ENCODE results near the gene USH1G. TPM values are rescaled to one million over a fixed set of nuclear protein-coding genes. Genes with fewer than 3 reads are reported as not detected.

Gene USH1G
- total RNA-seq, 1 donor from 2014 or later: 1.1 TPM

DNA sequence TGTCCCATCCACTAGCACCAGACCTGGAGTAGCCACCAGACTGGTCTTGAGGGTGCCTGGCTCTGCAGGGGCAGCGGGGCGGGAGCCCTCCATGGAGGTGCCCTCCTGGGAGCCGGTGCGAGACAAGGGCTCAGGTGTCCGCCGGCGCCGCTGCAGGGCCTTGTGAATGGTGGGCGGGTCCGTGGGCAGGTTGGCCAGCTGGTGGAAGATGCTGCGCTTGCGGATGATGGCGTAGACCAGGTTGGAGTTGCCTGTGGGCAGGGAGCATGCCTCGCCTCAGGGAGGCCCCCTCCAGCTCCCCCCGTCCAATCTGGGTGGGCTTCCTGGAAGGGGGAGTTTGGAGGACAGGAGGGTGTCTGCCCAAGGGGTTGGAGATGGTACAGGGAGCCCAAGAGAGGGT, 31.1 kb upstream of the USH1G start:
- no peak for DNase-seq

DNA sequence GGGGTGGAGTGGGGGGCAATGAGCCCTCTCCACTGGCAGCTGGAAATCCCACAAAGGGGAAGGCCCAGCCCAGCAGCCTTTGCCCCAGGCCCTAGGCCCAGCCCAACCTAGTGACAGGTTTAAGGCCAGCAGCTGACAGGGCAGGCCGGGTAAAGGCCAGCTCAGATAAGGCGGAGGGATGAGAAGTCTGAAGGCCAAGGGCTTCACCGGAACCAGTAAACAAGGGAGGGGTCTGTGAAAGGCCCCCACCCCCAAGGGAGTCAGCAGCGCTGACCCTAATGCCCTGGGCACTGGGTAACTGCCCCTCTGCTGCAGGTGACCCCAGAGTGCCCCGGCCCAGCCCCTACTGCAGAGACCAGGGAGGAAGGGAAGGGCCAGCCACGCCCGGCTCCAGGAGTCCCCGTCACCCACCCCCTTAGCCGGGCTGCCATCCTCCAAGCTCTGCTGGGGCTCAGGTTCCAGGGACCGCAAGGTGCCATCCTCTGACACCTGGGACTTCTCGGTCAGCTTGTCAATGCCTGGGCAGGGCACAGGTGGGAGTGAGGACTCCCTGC, 30.2 kb upstream of the USH1G start:
- DNase-seq: no peak

DNA sequence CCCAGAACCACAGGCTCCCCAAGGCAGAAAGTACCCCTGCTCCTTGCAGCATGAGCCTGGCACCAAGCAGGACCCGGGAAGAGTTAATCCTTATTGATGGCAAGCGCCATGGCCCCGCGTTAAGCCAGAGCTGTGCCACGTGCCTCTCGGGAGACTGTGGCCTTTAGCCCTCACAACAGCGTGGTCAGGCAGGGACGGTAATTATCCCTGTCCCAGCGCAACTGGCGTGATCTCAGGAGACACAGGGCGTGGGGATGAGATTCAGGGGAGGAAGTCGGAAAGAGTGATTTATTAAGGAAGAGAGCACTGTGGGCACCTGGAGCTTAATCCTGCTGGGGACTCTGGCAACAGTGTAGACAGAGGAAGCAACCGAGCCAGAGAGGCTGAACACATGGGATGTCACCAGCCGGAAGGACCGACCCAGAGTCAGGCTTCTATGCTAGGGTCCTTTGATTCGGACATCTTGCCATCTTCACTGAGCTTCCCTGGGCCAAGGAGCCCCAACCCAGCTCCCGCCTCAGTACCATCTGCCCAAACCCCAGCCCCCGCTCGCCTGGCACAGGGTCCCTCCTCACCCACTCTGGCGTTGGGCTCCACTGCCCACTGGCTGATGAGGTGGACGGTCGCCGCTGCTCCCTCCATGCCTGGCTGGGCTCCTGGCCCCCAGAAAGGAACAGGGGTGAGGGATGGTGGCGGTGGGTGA, 29.5 kb upstream of the USH1G start:
- DNase-seq: no peak

DNA sequence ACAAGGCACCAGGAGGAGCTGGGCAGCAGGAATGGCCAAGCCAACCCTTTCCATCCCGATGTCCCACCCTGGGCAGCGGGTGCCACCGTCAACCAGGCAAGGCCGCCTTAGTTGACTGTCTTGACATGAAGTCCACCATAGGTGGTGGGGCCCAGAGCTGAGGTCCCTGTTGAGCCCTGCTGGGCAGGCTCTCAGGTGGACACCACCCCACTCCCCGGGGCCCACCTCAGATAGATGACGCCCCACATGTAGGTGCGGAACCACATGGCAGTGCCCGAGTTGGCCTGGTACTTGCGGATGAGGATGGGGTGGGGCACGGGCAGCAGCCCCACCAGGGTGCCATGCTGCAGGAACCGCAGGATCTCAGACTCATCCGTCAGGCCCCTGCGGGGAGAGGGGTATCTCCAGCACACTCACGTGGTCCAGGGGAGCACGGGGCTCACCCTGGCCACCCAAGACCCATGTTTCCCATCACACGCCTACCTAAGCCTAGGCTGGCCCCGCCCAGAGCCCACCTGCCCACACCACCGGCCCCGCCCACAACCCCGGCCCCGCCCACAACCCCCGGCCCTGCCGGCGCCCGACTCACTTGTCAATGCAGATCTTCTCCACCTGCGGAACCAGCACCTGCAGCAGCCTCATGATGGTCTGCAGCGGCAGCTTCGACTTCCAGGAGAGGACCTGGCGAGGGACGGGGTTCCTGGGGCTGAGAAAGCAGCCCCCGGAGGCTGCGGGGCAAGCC, 28.8 kb upstream of the USH1G start:
- DNase-seq: no peak

DNA sequence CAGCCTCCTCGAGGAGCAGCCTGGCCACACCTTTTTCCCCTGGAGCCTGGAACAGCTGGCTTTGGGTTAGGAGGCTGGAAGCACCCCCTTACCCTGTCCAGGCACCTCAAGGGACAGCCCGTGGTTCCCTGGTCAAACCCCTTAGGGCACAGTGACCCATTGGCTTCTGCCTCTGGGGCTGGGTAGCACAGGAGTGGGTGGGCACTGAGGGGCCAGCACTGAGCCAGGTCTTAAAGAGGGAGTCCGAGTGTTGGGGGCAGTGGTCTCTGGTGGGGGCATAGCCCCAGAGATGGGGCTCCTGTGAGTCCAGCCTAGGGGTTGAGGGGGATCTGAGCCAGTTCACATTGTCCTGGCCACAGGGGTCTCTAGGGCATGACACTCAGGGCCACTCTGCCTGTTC, 28.0 kb upstream of the USH1G start:
- no peak for DNase-seq

DNA sequence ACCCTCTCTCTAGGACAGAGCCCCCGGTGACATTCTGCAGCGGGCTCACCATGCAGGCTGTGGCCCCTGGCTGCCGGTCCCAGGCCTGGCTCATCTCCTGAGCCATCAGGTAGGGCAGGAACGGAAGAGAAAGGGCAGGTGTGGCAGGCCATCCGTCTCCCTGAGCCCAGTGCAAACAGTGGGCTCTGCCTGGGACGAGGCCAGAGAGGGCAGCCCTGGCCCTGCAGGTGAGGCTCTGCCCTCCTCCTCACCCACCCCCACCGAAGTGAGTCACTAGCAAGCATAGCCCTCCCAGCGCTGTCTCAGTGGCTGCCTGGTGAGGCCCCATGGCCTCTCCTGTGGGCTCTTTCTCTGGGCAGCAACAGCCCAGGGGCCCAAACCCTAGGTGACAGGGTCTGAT, 27.2 kb upstream of the USH1G start:
- DNase-seq: no peak

DNA sequence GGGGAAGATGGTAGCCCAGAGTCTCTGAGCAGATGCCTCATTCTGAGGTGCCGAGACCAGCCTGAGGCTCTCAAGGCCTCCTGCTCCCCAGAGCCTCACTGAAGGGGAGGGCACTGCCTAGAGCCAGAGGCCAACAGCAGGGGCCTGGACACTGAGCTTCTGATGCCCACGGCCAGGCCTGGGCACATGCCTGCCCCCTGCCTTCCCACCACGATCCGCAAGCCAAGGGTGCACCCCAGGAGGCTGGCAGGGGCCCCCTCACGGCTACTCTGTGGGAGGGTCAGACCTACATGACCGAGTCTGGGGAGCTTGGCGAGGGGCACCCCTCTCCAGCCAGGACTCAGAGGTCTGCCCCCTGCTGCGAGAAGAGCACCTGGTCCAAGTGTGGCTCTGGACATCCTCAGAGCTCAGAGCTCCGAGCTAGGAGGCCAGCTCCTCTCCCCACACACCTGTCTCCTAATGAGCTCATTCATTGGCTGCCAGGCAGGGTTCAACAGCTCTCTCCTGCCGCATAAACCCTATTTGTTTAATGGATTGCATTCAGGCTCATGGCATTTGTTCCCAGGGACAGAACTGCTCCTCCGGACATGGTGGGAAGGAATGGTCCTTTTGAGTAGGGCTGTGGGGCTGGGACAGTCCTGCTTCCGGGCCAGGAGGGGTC, 26.5 kb upstream of the USH1G start:
- no peak for DNase-seq

DNA sequence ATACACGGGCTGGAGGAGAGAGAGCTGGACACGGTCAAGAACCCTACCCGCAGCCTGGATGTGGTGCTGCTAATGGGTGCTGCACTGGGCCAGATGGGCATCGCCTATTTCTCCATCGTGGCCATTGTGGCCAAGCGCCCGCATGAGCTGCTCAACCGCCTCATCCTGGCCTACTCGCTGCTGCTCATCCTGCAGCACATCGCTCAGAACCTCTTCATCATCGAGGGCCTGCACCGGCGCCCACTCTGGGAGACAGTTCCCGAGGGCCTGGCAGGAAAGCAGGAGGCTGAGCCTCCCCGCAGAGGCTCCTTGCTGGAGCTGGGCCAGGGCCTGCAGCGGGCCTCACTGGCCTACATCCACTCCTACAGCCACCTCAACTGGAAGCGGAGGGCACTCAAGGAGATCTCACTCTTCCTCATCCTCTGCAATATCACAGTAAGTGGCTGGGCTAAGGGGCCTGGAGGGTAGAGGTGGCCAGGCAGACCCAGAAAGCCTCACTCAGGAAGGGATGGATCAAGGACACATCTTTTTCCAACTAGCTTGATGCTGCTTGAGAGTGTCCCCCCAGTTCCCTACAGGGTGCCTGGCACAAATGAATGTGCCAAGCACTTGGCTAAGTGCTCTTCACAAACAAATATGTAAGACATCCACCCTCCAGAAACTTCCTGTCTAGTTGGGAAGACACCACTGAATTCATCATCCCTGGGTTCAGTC, 24.1 kb upstream of the USH1G start:
- DNase-seq: no peak

DNA sequence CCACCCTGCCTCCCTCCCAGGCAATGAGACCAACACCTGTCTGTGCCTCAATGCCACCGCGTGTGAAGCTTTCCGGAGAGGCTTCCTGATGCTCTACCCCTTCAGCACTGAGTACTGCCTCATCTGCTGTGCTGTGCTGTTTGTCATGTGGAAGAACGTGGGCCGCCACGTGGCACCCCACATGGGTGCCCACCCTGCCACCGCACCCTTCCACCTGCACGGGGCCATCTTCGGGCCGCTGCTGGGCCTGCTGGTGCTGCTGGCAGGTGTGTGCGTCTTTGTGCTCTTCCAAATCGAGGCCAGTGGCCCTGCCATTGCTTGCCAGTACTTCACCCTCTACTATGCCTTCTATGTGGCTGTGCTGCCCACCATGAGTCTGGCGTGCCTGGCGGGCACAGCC, 23.6 kb upstream of the USH1G start:
- DNase-seq: no peak

DNA sequence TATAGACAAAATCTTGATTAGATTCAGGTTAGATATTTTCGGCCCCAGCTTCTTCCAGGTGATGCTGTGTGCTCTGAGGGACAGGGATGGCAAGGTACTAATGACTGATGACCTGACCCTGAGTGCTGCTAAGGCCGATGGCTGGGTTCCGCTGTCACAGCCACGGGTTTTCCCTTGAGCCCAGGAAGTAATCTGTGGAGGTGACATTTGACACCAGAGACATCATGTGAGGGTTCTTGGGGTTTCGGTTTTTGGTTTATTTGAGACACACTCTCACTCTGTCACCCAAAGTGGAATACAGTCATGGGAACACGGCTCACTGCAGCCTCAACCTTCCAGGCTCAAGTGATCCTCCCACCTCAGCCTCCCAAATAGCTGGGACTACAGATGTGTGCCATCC, 22.5 kb upstream of the USH1G start:
- no peak for DNase-seq

DNA sequence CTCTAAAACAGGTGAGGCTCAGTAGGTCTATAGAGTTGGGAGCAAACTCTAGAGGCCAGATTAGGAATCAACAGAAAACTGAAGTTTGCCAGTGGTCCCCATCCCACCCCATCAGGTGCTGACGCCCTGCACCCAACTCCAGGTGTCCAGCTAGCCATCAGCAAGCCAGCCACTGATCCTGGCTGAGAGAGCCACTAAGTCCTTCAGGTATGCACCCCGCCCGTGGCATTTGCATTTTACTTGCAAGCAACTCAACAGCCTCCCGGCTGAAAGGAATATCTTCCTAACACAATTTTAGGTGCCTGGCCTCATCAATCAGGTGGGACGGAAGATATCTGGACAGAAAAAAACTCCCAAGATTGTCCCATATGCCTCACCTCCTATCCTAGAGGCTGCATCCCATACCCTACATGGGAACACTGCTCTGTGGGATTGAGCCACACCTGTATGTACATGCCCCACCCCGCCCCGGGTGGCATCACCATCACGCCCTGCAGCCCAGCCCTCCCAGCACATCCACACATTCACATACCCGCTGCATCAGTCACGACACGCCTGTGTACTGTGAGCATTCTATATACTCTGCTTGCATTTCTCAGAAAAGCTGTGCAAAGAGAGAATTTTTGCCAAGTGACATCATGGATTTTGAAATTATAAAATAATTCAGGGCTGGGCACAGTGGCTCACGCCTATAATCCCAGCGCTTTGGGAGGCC, 20.9 kb upstream of the USH1G start:
- no peak for DNase-seq

DNA sequence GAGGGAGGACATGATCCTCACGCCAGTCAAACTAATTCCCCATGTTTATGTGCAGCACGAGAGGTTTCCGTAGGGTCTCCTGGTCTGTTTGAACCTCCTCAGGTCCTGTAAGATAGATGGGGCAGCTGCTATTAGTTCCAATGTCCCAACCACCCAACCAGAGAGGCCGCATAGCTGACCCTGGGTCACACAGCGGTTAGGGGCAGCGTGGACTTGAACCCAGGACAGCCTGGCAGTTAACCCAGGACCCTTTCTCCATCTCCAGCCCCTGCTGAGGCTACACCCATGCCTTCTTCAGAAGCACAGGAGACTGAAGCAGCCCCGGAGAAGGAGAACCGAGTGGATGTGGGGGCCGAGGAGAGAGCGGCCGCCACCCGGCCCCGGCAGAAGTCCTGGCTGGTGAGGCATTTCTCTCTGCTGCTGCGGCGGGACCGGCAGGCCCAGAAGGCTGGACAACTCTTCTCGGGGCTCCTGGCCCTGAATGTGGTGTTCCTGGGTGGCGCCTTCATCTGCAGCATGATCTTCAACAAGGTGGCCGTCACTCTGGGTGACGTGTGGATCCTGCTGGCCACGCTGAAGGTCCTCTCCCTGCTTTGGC, 18.2 kb upstream of the USH1G start:
- no peak for DNase-seq

DNA sequence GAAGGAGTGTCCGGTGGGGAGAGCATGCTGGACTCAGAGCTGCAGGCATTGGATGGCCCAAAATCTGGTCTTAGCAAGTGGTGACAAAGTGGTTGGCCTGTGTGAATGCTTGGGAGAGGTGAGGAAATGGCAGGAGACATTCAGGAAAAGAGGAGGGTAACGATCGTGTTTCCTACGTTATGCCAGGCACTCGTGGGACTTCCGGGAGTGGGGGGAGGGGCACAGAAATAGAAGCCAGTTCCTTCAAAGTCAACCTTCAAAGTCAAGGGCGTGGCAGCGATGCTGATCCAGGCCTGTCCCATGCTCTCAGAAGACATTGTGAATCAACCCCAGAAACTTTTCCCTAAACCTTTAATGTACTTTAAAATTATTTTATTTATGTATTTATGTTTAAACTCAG, 16.5 kb upstream of the USH1G start:
- DNase-seq: no peak

DNA sequence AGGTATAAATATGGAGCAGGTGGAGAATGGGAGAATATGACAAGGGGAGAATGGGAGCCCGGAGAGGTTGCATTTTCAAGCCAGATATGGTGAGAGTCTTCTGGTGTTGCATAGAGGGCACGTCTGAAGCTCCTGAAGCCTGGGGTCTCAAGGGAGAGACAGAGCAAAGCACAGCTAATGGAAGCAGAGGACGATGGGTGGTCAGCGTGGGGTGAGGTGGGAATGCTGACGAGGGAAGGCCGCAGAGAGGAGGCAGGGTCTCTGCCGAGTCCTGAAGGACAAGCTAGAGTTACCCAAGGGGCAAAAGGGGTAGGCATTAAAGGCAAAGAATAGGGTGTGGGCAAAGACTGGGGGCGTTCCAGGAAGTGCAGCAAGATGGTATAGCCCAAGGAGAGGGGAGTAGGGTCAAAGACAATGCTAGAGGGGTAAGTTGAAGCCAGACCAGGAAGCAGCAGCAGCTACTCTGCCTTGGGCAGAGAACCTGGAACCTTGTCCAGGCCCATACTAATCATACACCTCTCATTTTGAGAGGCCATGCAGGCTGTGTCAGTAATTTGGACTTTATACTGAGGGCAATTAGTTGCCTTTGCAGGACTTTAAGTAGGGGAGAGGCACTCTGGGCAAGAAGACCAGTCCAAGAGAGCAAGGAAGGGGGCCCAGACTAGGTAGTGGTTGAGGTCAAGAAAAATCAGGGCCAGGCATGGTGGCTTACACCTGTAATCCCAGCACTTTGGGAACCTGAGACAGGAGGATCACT, 15.3 kb upstream of the USH1G start:
- DNase-seq: no peak

DNA sequence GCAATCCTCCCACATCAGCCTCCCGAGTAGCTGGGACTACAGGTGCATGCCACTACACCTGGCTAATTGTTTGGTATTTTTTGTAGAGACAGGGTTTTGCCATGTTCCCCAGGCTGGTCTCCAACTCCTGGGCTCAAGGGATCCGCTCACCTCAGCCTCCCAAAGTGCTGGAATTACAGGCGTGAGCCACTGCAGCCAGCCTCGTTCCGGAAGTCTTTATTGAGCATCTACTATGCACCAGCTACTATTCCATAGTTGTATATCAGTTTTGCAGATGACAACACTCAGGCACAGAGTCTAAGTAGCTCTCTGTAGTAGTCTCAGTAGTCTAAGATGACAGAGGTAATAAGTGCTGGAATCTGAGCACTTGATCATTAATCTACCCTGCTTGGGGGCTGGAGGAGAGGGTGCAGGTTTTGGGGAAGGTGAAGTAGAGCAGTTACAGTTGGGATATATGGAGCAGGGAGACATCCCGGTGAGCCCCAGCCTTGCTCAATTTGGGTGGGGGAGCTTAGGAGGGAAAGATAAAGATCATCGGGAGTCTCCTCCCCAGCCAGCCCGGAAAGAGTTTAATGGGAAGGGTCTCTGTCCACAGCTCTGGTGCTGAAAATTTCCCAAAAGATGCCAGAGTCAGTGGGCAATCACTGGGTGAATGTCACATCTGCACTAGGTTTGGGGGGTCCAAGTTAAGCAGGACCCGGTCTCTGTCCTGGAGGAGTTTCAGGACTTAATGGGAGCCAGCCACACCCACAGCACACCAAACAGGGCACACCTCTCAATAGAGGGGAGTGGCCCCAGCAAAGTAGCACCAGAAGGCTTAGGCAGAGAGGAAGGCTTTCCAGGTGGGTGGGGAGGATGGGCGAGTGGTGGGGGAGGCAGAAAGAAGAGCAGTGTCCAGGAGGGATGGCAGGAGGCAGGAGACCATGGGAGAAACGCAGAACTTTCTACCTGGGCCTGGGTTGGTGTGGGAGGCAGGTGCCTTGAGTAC, 14.3 kb upstream of the USH1G start:
- DNase-seq: no peak

DNA sequence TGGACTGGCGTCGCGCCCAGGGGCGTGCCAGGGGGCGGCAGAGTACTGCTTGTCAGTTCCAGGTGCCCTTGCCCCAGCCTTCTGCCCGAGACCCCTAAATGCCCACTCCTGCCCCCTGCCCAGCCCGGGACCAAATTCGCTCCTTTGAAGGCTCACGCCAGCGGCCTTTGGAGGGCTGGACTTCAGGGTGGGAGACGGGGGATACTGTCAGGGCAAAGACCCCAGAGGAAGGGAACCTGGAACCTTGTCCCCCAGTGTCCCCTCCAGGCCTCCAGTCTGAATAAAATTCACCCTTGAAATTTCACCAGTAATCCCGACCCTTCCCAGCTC, 13.4 kb upstream of the USH1G start:
- no peak for DNase-seq

DNA sequence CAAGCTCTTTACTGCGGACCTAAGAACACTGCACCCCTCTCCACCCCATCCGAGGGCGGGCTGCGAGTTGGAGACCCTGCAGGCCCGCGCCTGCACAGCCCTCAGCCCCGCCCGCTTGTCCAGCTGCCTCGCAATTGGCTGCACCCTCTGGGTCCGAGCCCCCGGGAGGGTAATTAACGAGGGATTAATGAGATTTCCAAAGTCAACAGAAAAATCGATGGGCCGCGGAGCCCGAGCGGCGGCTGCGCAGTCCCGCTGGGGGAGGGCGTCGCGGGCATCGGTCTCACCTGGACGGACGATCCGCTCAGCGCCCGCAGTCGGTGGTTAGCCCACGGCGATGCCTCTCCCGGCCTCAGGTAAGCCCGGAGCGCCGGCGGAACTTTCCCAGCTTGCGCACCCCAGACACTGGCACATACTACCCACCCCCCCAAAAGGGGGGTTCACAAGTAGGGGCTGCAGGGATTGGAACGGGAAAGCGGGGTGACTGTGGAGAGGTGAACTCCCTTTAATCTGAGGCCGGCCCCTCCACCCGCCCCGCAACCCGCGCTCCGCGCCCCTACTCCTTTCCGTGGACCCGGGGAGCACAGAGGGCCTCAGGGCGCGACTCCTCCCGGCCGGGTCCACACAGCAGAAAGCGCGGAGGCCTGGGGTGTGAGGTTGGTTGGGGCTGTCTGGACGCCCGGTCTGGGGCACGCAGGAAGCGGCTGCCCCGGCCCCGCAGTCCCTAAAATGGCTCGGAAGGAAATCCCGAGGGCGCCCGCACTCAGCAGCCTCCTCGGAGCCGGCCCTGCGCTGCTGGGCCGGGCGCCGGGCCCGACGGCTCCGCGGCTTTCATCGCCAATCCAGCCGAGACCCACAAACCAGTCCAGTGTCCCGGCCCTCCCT, 12.8 kb upstream of the USH1G start, which contains the start of gene OTOP3:
OTOP3 (plus strand) TSS at position 314 of the 885 bp plus-strand sequence; CDS start at position 338, 24 bp downstream.
- no peak for DNase-seq

DNA sequence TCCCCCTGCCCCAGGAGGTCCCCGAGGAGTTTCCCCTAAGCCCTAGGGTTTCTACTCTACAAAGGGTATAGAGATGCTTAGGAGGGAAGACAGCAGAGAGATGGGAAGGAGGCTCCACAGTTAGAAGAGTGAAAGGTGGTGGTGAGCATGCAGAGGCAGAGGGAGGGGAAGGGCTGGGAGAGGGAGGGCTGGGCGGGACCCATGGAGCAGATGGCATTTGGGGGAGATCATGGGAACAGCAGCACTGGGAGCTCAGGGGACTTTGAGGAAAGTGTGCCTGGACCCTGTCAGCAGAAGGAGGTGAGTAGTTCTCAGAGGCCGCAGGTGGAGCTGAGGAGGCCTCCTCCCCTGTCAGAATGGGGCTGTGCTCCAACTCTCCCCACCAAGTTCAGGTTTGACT, 12.0 kb upstream of the USH1G start:
- no peak for DNase-seq

Measured in skin of body (tissue), 2 donors.